Brain microvascular endothelial cell (primary cell): ENCODE results near the gene SLC7A1.

ENCODE experiments used
- DNase-seq: peaks from one replicate; pipeline ENCODE4 v3.0.0-alpha.2; 2020
- H3K27ac ChIP-seq: fragments of 250-450 bp; sonication (Bioruptor Pico); 2 replicates; pipeline ENCODE4 v1.5.1; 2020; ENCODE audit warnings: mild to moderate bottlenecking, moderate library complexity
- H3K27me3 ChIP-seq: fragments of 250-450 bp; sonication (Bioruptor Pico); replicated peaks from 2 replicates; pipeline ENCODE4 v1.5.1; 2020; ENCODE audit warnings: mild to moderate bottlenecking
- H3K36me3 ChIP-seq: fragments of 250-450 bp; sonication (Bioruptor Pico); replicated peaks from 2 replicates; pipeline ENCODE4 v1.5.1; 2020; ENCODE audit warnings: mild to moderate bottlenecking
- H3K4me3 ChIP-seq: 2 replicates; pipeline ENCODE4 v1.5.1; 2011; ENCODE audit warnings: low read depth, mild to moderate bottlenecking, control low read depth, low read length, moderate library complexity
- in situ Hi-C: cut with HindIII; loops from 2 replicates; pipeline ENCODE4 v1.10.0; 2017; ENCODE audit warnings: low sequenced_read_pairs, low pct_ligation_motif_present
- TF ChIP-seq, protein P1 (sequence below): IDR thresholded peaks from 2 replicates; pipeline ENCODE4 v1.5.1; 2011; ENCODE audit warnings: low read depth, mild to moderate bottlenecking, moderate library complexity, low read length, control low read depth, inconsistent platforms; ENCODE audit errors: missing control alignments

The SLC7A1 gene

DNA sequence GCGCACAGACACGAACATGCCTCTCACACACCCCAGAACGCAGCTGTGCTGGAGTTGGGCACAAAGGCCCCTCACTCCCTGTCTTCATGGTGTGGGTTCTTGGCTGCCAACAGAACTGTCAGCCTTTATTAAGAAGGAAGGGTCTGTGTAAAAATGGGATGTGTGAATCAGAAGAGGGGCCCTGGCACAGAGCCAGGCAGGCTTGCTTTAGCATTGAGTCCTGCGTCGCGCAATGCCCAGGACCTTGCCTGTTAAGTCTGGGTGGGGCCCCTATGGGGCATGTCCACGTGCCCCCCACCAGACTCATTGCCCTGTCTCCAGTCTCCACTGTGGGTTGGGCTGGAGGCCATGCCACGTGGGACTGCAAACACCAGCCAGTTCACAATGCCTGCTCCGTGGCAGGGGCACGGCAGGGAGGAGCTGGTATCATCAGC is 84.8 kb downstream of the SLC7A1 start:
- no peak for DNase-seq
- peaks cover 47% of the 10 kb centered on the region for H3K36me3 ChIP-seq
- peak overlapping the region; percentile 86 for H3K27ac ChIP-seq
- H3K4me3 ChIP-seq = no peak overlapping the region
- no peaks in the 10 kb centered on the region for H3K27me3 ChIP-seq
- in situ Hi-C loops = no loop called here
- TF ChIP-seq, protein P1, sequence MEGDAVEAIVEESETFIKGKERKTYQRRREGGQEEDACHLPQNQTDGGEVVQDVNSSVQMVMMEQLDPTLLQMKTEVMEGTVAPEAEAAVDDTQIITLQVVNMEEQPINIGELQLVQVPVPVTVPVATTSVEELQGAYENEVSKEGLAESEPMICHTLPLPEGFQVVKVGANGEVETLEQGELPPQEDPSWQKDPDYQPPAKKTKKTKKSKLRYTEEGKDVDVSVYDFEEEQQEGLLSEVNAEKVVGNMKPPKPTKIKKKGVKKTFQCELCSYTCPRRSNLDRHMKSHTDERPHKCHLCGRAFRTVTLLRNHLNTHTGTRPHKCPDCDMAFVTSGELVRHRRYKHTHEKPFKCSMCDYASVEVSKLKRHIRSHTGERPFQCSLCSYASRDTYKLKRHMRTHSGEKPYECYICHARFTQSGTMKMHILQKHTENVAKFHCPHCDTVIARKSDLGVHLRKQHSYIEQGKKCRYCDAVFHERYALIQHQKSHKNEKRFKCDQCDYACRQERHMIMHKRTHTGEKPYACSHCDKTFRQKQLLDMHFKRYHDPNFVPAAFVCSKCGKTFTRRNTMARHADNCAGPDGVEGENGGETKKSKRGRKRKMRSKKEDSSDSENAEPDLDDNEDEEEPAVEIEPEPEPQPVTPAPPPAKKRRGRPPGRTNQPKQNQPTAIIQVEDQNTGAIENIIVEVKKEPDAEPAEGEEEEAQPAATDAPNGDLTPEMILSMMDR = no peak

- in situ Hi-C loops = no loop called here
- Histone ChIP-seq H3K4me3 (no peak overlapping the region), H3K27ac (peak overlapping the region; percentile 86), H3K36me3 (peaks cover 42% of the 10 kb centered on the region), H3K27me3 (no peaks in the 10 kb centered on the region)
- TF ChIP-seq, protein P1 = no peak
- DNase-seq = peak; percentile 58
Measured at GRCh38 chr13:29509999-29510589, 85.4 kb downstream of the SLC7A1 start.

DNA sequence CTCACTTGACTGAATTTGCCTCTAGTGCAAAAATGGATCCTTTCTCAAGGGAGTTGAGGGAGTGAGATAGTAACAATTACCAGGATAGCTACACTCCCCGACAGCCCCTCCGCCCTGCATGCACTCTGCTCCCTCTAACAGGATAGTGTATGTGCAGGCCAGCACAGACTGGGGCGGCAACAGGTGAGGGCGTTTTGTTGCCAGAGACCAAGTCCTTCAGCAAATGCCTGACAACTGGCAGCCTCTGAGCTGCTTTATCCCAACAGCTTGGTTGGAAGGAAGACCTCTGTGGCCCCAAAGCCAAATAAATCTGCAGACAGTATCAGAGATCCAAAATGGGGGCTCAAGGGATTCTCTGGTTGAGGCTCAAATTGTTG is 86.6 kb downstream of the SLC7A1 start:
- peak overlapping the region; percentile 86 for H3K27ac ChIP-seq
- in situ Hi-C loops = no loop called here
- no peak for DNase-seq

DNA sequence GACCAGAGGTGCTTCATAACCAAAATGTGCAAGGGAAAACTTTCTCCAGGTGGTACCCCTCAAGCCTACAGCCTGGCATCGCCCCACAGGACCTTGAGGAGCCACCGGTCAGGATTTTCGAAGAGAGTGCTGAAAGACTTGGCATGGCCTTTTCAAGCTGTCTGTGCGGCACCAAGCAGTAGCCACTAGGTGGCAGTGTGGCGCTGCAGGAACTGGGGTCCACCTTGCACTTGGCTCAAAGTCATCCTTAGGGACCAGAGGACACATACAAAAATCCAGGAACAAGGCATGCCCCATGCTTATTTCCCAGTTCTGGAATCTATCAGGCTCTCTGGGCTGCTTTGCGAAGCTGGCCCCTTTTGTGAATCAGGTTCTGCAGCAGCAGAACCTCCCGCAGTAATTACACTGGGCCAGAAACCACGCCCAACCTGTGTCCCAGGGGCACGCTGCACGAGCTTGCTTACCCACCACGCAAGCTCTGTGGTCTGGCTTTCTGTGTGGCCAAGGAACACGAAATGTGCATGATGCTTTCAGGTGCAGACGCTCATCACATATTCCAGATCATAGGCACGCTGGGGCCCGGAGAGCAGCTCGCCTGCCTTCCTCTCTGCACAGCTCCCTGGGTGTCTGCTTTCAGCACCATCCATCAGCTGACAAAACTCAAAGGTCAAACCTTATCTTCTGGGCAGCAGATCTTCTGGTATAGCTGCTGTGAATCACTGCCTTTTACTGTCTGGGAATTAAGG is 87.2 kb downstream of the SLC7A1 start:
- Histone ChIP-seq H3K36me3 (peaks cover 24% of the 10 kb centered on the region), H3K4me3 (no peak overlapping the region), H3K27me3 (no peaks in the 10 kb centered on the region), H3K27ac (peak overlapping the region; percentile 86)
- in situ Hi-C loops = no loop called here
- peak; percentile 83 for DNase-seq
- TF ChIP-seq, protein P1 = peak; percentile 99

More for the DNA sequence above, 86.6 kb downstream of the SLC7A1 start:
- H3K4me3 ChIP-seq = no peak overlapping the region
- TF ChIP-seq, protein P1 = no peak
- H3K27me3 ChIP-seq = no peaks in the 10 kb centered on the region
- peaks cover 29% of the 10 kb centered on the region for H3K36me3 ChIP-seq

DNA sequence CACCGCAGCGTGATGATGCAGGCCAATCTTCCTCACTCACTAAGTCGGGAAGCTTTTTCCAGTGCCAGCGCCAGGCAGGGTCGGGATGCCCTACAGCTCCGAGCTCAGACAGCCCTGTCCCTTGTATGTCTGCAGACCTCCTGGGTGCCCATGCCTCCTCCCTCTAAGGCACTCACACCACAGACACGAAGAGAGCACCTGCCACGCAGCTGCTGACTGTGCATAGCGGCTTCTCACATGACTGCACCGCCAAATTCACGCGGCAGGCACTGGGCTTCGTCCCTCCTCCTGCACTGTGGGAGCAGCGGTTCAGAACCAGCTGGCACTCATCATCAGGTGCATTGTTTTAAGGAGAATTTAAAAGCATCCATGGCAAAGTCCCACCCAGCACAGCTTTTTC is 88.1 kb downstream of the SLC7A1 start:
- H3K36me3 ChIP-seq = peaks cover 15% of the 10 kb centered on the region
- no peak for DNase-seq
- in situ Hi-C loops = no loop called here
- no peaks in the 10 kb centered on the region for H3K27me3 ChIP-seq
- TF ChIP-seq, protein P1 = no peak
- no peak overlapping the region for H3K4me3 ChIP-seq
- no peak overlapping the region for H3K27ac ChIP-seq
